ENCODE data around the gene GOLGB1. TPM values are rescaled to one million over a fixed set of nuclear protein-coding genes. Genes with fewer than 3 reads are reported as not detected.

The GOLGB1 gene
- total RNA-seq, 2 donors from 2014 or later, result 34.9 to 43.5 TPM

- ATAC-seq (peak in 1 of 2 donors; percentile 46), DNase-seq (ENCODE audit: low spot score) (no peak)
- no peak overlapping the region for H3K4me3 Mint-ChIP-seq
- H3K4me1 Mint-ChIP-seq (ENCODE audit: low read depth in 2 of 2), result peaks cover 0 to 7% of the 10 kb centered on the region in 2 donors
- H3K36me3 Mint-ChIP-seq, result peaks cover 44% of the 10 kb centered on the region
- H3K27ac Mint-ChIP-seq, result peak overlapping the region; percentile 29 to 42
- H3K27me3 Mint-ChIP-seq, result no peaks in the 10 kb centered on the region
- H3K9me3 Mint-ChIP-seq, result no peaks in the 10 kb centered on the region
These were observed 119.9 kb downstream of the GOLGB1 start for GRCh38 chr3:121629601-121630000.

DNA sequence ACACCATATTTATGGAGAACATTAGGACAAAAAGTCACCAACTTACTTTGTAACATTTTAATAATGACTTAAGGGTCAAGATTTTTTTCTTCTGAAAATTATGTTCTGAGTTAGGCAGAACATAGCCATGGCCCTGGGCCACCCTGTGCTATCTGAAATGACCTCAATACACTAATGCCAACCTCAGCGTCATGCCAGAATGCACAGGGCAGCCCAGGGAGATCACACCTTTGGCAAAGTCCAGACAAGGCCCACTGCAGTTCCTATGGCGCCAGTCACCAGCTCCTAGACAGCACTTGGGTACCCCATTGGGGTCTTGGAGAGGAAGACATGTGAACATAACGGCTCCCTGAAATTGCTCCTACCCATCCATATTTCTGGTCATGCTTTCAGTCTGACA, 121.9 kb downstream of the GOLGB1 start:
- H3K9me3 Mint-ChIP-seq, result no peaks in the 10 kb centered on the region
- DNase-seq (ENCODE audit: low spot score) (no peak), ATAC-seq (peak in 1 of 2 donors; percentile 28)
- H3K27ac Mint-ChIP-seq, result no peak overlapping the region
- no peaks in the 10 kb centered on the region for H3K27me3 Mint-ChIP-seq
- H3K4me3 Mint-ChIP-seq, result no peak overlapping the region
- H3K4me1 Mint-ChIP-seq (ENCODE audit: low read depth in 2 of 2), result peaks cover 0 to 7% of the 10 kb centered on the region in 2 donors
- peaks cover 33% of the 10 kb centered on the region for H3K36me3 Mint-ChIP-seq

- ATAC-seq, result no peak
- Mint-ChIP-seq H3K27ac (no peak overlapping the region), H3K4me3 (no peak overlapping the region), H3K4me1 (ENCODE audit: low read depth in 2 of 2) (peaks cover 0 to 7% of the 10 kb centered on the region in 2 donors), H3K9me3 (no peaks in the 10 kb centered on the region), H3K36me3 (peaks cover 30% of the 10 kb centered on the region), H3K27me3 (peaks cover 0 to 1% of the 10 kb centered on the region in 2 donors)
- DNase-seq (ENCODE audit: low spot score), result no peak
These were observed 122.3 kb downstream of the GOLGB1 start for GRCh38 chr3:121627211-121627610.

DNA sequence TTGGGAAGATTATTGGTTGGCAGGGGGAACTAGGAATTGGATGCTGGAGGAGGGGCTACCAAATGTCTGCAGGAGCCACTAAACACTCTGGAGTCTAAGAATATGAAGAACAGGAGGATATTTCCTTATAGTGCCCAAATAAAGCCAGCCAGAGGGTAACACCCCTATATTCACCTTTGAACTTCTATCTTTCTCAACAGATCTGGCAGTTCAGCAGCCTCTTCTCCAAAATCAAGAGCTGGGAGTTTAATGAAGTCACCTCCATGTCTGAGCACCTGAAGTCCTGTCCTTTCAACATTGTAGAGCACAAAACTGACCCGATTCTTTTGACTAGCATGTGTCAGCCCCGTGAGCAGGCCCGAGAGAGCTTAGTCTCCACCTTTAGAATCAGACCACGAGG, 123.0 kb downstream of the GOLGB1 start:
- ATAC-seq (no peak), DNase-seq (ENCODE audit: low spot score) (no peak)
- no peak overlapping the region for H3K4me3 Mint-ChIP-seq
- H3K36me3 Mint-ChIP-seq, result peaks cover 26% of the 10 kb centered on the region
- H3K9me3 Mint-ChIP-seq, result no peaks in the 10 kb centered on the region
- H3K27me3 Mint-ChIP-seq, result peaks cover 6 to 8% of the 10 kb centered on the region in 2 donors
- H3K27ac Mint-ChIP-seq, result no peak overlapping the region
- H3K4me1 Mint-ChIP-seq (ENCODE audit: low read depth in 2 of 2), result peaks cover 0 to 6% of the 10 kb centered on the region in 2 donors

- peaks cover 9% of the 10 kb centered on the region for H3K36me3 Mint-ChIP-seq
- H3K4me1 Mint-ChIP-seq (ENCODE audit: low read depth in 2 of 2), result no peaks in the 10 kb centered on the region
- H3K27me3 Mint-ChIP-seq, result peaks cover 8 to 10% of the 10 kb centered on the region in 2 donors
- no peaks in the 10 kb centered on the region for H3K9me3 Mint-ChIP-seq
- DNase-seq (ENCODE audit: low spot score), result no peak
- H3K4me3 Mint-ChIP-seq, result no peak overlapping the region
- no peak for ATAC-seq
- no peak overlapping the region for H3K27ac Mint-ChIP-seq
These were observed 125.2 kb downstream of the GOLGB1 start for GRCh38 chr3:121624147-121624899.

DNA sequence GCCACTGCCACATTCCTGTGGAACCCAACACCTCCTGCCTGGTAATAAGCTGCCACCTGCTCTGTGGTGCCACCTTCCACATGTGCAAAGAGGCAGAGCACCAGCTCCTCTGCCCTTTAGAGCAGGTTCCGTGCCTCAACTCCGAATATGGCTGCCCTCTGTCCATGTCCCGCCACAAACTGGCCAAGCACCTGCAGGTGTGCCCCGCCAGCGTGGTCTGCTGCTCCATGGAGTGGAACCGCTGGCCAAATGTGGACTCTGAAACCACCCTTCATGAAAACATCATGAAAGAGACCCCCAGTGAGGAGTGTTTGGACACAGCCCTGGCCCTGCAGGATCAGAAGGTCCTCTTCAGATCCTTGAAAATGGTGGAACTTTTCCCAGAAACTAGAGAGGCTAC, 128.1 kb downstream of the GOLGB1 start:
- Mint-ChIP-seq H3K4me3 (no peak overlapping the region), H3K36me3 (no peaks in the 10 kb centered on the region), H3K4me1 (ENCODE audit: low read depth in 2 of 2) (no peaks in the 10 kb centered on the region), H3K9me3 (no peaks in the 10 kb centered on the region), H3K27ac (no peak overlapping the region), H3K27me3 (peaks cover 8 to 14% of the 10 kb centered on the region in 2 donors)
- DNase-seq (ENCODE audit: low spot score) (no peak), ATAC-seq (peak in 1 of 2 donors; percentile 43)

DNA sequence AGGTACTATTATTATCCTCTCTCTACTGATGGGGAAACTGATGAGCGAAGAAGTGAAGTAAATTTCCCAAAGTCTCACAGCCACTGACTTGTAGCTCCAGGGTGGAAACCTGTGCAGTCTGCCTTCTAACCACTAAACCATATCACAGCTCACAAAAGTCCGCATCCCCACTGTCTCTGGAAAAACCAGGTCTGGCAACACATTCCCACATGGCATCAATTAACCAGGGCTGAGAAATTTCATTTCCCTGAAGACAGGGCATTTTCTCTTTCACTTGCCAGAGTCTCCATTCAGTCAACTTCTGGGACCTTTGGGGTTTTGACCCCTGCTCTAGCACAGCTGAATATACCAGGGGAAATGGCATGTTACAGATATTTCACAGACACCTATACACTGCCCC, 129.8 kb downstream of the GOLGB1 start:
- Mint-ChIP-seq H3K27ac (no peak overlapping the region), H3K4me1 (ENCODE audit: low read depth in 2 of 2) (no peaks in the 10 kb centered on the region), H3K9me3 (no peaks in the 10 kb centered on the region), H3K27me3 (peaks cover 8 to 14% of the 10 kb centered on the region in 2 donors), H3K4me3 (no peak overlapping the region), H3K36me3 (no peaks in the 10 kb centered on the region)
- no peak for DNase-seq (ENCODE audit: low spot score)
- no peak for ATAC-seq

Other genes starting within 250 kb of the GOLGB1 start
- gene POLQ, start 203.8 kb downstream of the GOLGB1 start, total RNA-seq, result 10 to 100 TPM; 11.5 to 49.6 TPM
- not detected for gene ARGFX, start 181.8 kb downstream of the GOLGB1 start, total RNA-seq
- gene FBXO40, start 156.4 kb downstream of the GOLGB1 start, total RNA-seq, result not detected
- gene HCLS1, start 88.8 kb downstream of the GOLGB1 start, total RNA-seq, result 100 to 1,000 TPM; 252 to 297 TPM
- gene IQCB1, start 85.3 kb upstream of the GOLGB1 start, total RNA-seq, result 10 to 100 TPM; 33.1 to 56.7 TPM
- gene EAF2, start 85.5 kb upstream of the GOLGB1 start, total RNA-seq, result 10 to 100 TPM in 1 of 2 donors, 1 to 10 TPM in 1; 9.6 to 12.9 TPM
- 1 to 10 TPM in 1 of 2 donors, under 1 TPM in 1; 0.43 to 5.3 TPM for gene SLC15A2, start 144.7 kb upstream of the GOLGB1 start, total RNA-seq